GM23338 (cell line): ENCODE results near the gene PGLYRP1. TPM values are rescaled to one million over a fixed set of nuclear protein-coding genes. Genes with fewer than 3 reads are reported as not detected.

Source experiments
- ATAC-seq: fragments of 200-7000 bp; cut with Tn5 transposase; 3 replicates; pipeline ENCODE4 v1.9.1; 2020
- DNase-seq: peaks from one replicate; pipeline ENCODE4 v3.0.0-alpha.2; 2015; ENCODE audit warnings: low spot score
- H2AFZ ChIP-seq: fragments of 200-600 bp; sonication (generic); 2 replicates; pipeline ENCODE4 v1.8.0; 2016; ENCODE audit warnings: antibody characterized with exemption, mild to moderate bottlenecking, moderate library complexity
- H3F3A ChIP-seq: fragments of 200-600 bp; sonication (generic); replicated peaks from 2 replicates; pipeline ENCODE4 v1.8.0; 2017; ENCODE audit warnings: antibody characterized with exemption, mixed run types, low read depth
- H3K27ac ChIP-seq: fragments of 200-600 bp; sonication (generic); 2 replicates; pipeline ENCODE4 v1.6.1; 2016; ENCODE audit warnings: low read depth
- H3K27me3 ChIP-seq: fragments of 200-600 bp; sonication (generic); 2 replicates; pipeline ENCODE4 v1.8.0; 2016; ENCODE audit warnings: mild to moderate bottlenecking, mixed run types, moderate library complexity; ENCODE audit not compliant: insufficient read depth
- H3K36me3 ChIP-seq: fragments of 200-600 bp; sonication (generic); 2 replicates; pipeline ENCODE4 v1.8.0; 2016; ENCODE audit warnings: mild to moderate bottlenecking; ENCODE audit not compliant: insufficient read depth
- H3K4me1 ChIP-seq: fragments of 200-600 bp; sonication (generic); 2 replicates; pipeline ENCODE4 v1.8.0; 2016; ENCODE audit warnings: mild to moderate bottlenecking, moderate library complexity; ENCODE audit not compliant: insufficient read depth
- H3K4me2 ChIP-seq: fragments of 200-600 bp; sonication (generic); 2 replicates; pipeline ENCODE4 v1.7.1; 2017; ENCODE audit warnings: mixed run types
- H3K4me3 ChIP-seq: fragments of 200-600 bp; sonication (generic); 2 replicates; pipeline ENCODE4 v1.6.1; 2016; ENCODE audit warnings: mixed run types
- H3K79me2 ChIP-seq: fragments of 200-600 bp; sonication (generic); replicated peaks from 2 replicates; pipeline ENCODE4 v1.8.0; 2017; ENCODE audit warnings: mild to moderate bottlenecking; ENCODE audit not compliant: insufficient read depth
- H3K9me2 ChIP-seq: fragments of 200-600 bp; sonication (generic); 2 replicates; pipeline ENCODE4 v1.8.0; 2017; ENCODE audit not compliant: insufficient read depth
- H4K20me1 ChIP-seq: fragments of 200-600 bp; sonication (generic); replicated peaks from 2 replicates; pipeline ENCODE4 v1.8.0; 2017; ENCODE audit warnings: mild to moderate bottlenecking; ENCODE audit not compliant: insufficient read depth
- H3K27ac Mint-ChIP-seq: 2 replicates; pipeline ENCODE4 v1.8.0; 2020; ENCODE audit warnings: inconsistent platforms, mild to moderate bottlenecking, moderate library complexity, mixed read lengths
- H3K27me3 Mint-ChIP-seq: 3 replicates; pipeline ENCODE4 v1.8.0; 2022; ENCODE audit warnings: low read depth, mild to moderate bottlenecking, moderate library complexity, mixed read lengths, inconsistent platforms; ENCODE audit not compliant: insufficient read depth, poor library complexity
- H3K36me3 Mint-ChIP-seq: 3 replicates; pipeline ENCODE4 v1.8.0; 2021; ENCODE audit warnings: low read depth, mild to moderate bottlenecking, inconsistent platforms, moderate library complexity, mixed read lengths
- H3K4me1 Mint-ChIP-seq: 3 replicates; pipeline ENCODE4 v1.8.0; 2020; ENCODE audit warnings: mild to moderate bottlenecking, inconsistent platforms, mixed read lengths
- H3K4me3 Mint-ChIP-seq: 3 replicates; pipeline ENCODE4 v1.8.0; 2021; ENCODE audit warnings: moderate library complexity, mild to moderate bottlenecking, inconsistent platforms, mixed read lengths
- H3K9me3 Mint-ChIP-seq: 3 replicates; pipeline ENCODE4 v1.8.0; 2020; ENCODE audit warnings: moderate library complexity, mild to moderate bottlenecking, inconsistent platforms, mixed read lengths
- EZH2 ChIP-seq: fragments of 200-600 bp; sonication (generic); IDR thresholded peaks from one replicate; pipeline ENCODE4 v1.8.0; 2017; ENCODE audit warnings: antibody characterized with exemption, mild to moderate bottlenecking, low read depth; ENCODE audit not compliant: unreplicated experiment
- EZH2phosphoT487 ChIP-seq: fragments of 200-600 bp; sonication (generic); IDR thresholded peaks from one replicate; pipeline ENCODE4 v1.8.1; 2018; ENCODE audit warnings: antibody characterized with exemption; ENCODE audit not compliant: unreplicated experiment
- JUNB ChIP-seq: IDR thresholded peaks from one replicate; pipeline ENCODE4 v1.6.1; 2016; ENCODE audit warnings: antibody characterized with exemption; ENCODE audit not compliant: unreplicated experiment
- NANOG ChIP-seq: IDR thresholded peaks from 2 replicates; pipeline ENCODE4 v1.6.1; 2016; ENCODE audit warnings: antibody characterized with exemption, borderline replicate concordance
- REST ChIP-seq: IDR thresholded peaks from one replicate; pipeline ENCODE4 v1.6.1; 2018; ENCODE audit warnings: antibody characterized with exemption; ENCODE audit not compliant: unreplicated experiment
- STAT1 ChIP-seq: IDR thresholded peaks from one replicate; pipeline ENCODE4 v1.6.1; 2016; ENCODE audit warnings: antibody characterized with exemption; ENCODE audit not compliant: unreplicated experiment
- ZNF462 ChIP-seq: fragments of 250-450 bp; sonication (Bioruptor Pico); IDR thresholded peaks from 2 replicates; pipeline ENCODE4 v1.5.0; 2020; ENCODE audit warnings: mild to moderate bottlenecking, moderate library complexity
- polyA plus RNA-seq: library from polyadenylated mRNA; unstranded; fragments of >200 nt; fragmentation: Nextera tagmentation; extraction: Ambion mirVana; gene quantifications from 2 replicates; pipeline ENCODE4 v1.2.1, GENCODE V29; 2016
- total RNA-seq: library from RNA; depleted of rRNA; stranded (reverse); fragments of >200 nt; shearing (Covaris generic); gene quantifications from 2 replicates; pipeline ENCODE4 v1.2.3, GENCODE V29; 2014
- TF ChIP-seq, protein P1 (sequence below): IDR thresholded peaks from 2 replicates; pipeline ENCODE4 v1.6.1; 2016; ENCODE audit warnings: antibody characterized with exemption

Gene PGLYRP1
- total and polyA plus RNA-seq, 2 experiments from 2014 or later: not detected

GRCh38 chr19:46020819-46021125, 2.1 kb downstream of the PGLYRP1 start:
- Histone ChIP-seq H3K4me1 (peaks cover 10% of the 10 kb centered on the region), H3K9me2 (no peaks in the 10 kb centered on the region), H3K4me3 (no peak overlapping the region), H3F3A (no peaks in the 10 kb centered on the region), H4K20me1 (no peaks in the 10 kb centered on the region; the same call in 1 of the 2 replicates), H3K4me2 (no peak overlapping the region), H3K36me3 (no peaks in the 10 kb centered on the region), H2AFZ (no peak overlapping the region), H3K27me3 (peaks cover 8% of the 10 kb centered on the region), H3K27ac (no peak overlapping the region), H3K79me2 (no peaks in the 10 kb centered on the region)
- no peak for TF ChIP-seq REST
- Mint-ChIP-seq H3K9me3 (no peaks in the 10 kb centered on the region), H3K36me3 (peaks cover 6% of the 10 kb centered on the region; the same call in 1 of the 3 replicates), H3K27me3 (peaks cover 20% of the 10 kb centered on the region), H3K4me3 (no peak overlapping the region), H3K4me1 (peaks cover 25% of the 10 kb centered on the region), H3K27ac (no peak overlapping the region)
- no peak for ATAC-seq
- no peak for DNase-seq

DNA sequence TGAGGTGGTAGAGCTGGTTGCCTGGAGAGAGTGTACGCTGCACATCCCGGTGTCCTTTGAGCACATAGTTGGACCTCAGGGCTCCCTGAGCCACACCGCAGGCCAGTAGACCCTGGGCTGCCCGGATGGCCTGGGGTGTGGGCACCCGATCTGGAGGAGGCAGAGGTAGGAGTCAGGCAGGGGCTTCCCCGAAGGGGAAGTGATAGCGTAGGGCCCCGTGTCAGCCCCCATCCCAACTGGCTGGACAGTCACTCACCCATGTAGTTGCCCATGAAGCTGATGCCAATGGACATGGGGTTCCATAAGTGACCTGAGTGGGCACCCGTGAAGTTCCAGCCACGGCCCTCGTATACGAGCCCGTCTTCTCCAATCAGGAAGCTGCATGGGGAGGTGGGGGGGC, 3.6 kb downstream of the PGLYRP1 start:
- no peak for ATAC-seq
- Histone ChIP-seq H3K9me2 (no peaks in the 10 kb centered on the region), H3K4me3 (no peak overlapping the region), H4K20me1 (peaks cover 4% of the 10 kb centered on the region; the same call in 1 of the 2 replicates), H3K27me3 (peaks cover 18% of the 10 kb centered on the region), H3K4me1 (peaks cover 18% of the 10 kb centered on the region), H2AFZ (no peak overlapping the region), H3K36me3 (no peaks in the 10 kb centered on the region), H3K27ac (no peak overlapping the region), H3K4me2 (no peak overlapping the region), H3K79me2 (no peaks in the 10 kb centered on the region), H3F3A (no peaks in the 10 kb centered on the region)
- Mint-ChIP-seq H3K9me3 (no peaks in the 10 kb centered on the region), H3K27me3 (peaks cover 30% of the 10 kb centered on the region), H3K4me1 (peaks cover 34% of the 10 kb centered on the region), H3K4me3 (no peak overlapping the region), H3K27ac (no peak overlapping the region), H3K36me3 (peaks cover 6% of the 10 kb centered on the region; the same call in 2 of the 3 replicates)
- no peak for DNase-seq
- TF ChIP-seq EZH2phosphoT487: no peak
- no peak for TF ChIP-seq NANOG
- TF ChIP-seq ZNF462 (CRISPR knock-in tag): no peak
- TF ChIP-seq, protein P1, sequence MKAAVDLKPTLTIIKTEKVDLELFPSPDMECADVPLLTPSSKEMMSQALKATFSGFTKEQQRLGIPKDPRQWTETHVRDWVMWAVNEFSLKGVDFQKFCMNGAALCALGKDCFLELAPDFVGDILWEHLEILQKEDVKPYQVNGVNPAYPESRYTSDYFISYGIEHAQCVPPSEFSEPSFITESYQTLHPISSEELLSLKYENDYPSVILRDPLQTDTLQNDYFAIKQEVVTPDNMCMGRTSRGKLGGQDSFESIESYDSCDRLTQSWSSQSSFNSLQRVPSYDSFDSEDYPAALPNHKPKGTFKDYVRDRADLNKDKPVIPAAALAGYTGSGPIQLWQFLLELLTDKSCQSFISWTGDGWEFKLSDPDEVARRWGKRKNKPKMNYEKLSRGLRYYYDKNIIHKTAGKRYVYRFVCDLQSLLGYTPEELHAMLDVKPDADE: no peak
- no peak for TF ChIP-seq STAT1
- no peak for TF ChIP-seq EZH2
- TF ChIP-seq JUNB: no peak
